ENCODE measurements around the gene CHRM1. TPM values are rescaled to one million over a fixed set of nuclear protein-coding genes. Genes with fewer than 3 reads are reported as not detected.

CHRM1 gene
- total RNA-seq, 1 donor from 2014 or later, result not detected

DNA sequence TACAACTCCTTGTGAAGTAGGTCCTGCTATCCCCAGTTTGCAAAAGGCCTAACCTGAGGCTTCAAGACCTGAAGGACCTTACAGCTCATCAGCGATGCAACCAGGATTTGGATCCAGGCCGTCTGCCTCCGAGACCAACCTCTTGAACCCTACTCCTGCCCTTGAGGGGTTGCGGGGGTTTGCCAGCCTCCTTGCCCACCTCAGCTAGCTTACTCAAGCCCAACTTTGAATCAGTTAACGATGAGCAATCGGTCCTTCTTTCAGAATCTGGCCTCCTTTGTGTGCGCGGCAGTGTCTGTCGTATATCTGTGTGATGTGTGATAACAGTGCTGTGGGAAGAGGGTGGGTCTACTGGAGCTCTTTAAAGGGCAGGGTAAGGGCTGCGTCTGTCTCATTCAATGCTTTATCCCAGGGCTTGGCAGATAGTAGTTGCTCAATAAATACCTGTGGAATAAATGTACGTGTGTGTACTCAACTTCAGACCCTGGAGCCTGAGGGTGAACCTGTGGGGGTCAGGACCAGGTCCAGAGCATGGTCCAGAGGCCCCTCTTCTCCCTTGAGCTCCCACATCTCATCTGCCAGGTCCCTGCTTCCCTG lies 3.2 kb downstream of the CHRM1 start:
- peaks cover 3% of the 10 kb centered on the region for H3K27me3 Mint-ChIP-seq (ENCODE audit: unreplicated experiment)
- H3K9me3 Mint-ChIP-seq (ENCODE audit: unreplicated experiment), result no peaks in the 10 kb centered on the region
- peaks cover 9% of the 10 kb centered on the region for H3K4me1 Mint-ChIP-seq (ENCODE audit: unreplicated experiment)
- peaks cover 8% of the 10 kb centered on the region for H3K36me3 Mint-ChIP-seq (ENCODE audit: low read depth, unreplicated experiment)
- TF ChIP-seq, protein P1, sequence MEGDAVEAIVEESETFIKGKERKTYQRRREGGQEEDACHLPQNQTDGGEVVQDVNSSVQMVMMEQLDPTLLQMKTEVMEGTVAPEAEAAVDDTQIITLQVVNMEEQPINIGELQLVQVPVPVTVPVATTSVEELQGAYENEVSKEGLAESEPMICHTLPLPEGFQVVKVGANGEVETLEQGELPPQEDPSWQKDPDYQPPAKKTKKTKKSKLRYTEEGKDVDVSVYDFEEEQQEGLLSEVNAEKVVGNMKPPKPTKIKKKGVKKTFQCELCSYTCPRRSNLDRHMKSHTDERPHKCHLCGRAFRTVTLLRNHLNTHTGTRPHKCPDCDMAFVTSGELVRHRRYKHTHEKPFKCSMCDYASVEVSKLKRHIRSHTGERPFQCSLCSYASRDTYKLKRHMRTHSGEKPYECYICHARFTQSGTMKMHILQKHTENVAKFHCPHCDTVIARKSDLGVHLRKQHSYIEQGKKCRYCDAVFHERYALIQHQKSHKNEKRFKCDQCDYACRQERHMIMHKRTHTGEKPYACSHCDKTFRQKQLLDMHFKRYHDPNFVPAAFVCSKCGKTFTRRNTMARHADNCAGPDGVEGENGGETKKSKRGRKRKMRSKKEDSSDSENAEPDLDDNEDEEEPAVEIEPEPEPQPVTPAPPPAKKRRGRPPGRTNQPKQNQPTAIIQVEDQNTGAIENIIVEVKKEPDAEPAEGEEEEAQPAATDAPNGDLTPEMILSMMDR (IDR thresholded peaks at IDR 0.05; ENCODE audit: unreplicated experiment), result no peak
- H3K27ac Mint-ChIP-seq (ENCODE audit: unreplicated experiment), result no peak overlapping the region
- no peak for DNase-seq (ENCODE audit: low spot score)
- peak overlapping the region; percentile 23 for H3K4me3 Mint-ChIP-seq (ENCODE audit: unreplicated experiment)

DNA sequence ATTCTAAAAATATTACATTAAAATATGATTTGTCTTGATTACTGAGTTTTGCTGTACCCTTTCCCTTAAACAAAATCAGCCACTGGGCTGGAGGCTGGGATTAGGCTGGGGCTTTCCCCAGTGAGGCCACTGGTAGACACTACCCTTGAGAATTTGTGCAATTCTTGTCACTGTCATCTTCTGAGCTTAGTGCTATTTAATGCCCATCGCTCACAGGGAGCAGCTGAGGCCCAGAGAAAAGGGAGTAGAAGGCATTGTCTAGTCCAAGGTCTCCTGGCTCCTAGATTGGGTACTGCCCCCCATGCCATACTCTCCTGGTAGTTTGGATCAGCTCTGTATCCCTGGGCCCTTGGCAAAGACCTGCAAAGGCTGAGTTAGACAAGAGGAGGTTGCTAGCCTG lies 6.7 kb downstream of the CHRM1 start:
- no peaks in the 10 kb centered on the region for H3K9me3 Mint-ChIP-seq (ENCODE audit: unreplicated experiment)
- H3K36me3 Mint-ChIP-seq (ENCODE audit: low read depth, unreplicated experiment), result no peaks in the 10 kb centered on the region
- no peak for DNase-seq (ENCODE audit: low spot score)
- TF ChIP-seq, protein P1 (IDR thresholded peaks at IDR 0.05; ENCODE audit: unreplicated experiment), result no peak
- no peak overlapping the region for H3K4me3 Mint-ChIP-seq (ENCODE audit: unreplicated experiment)
- peaks cover 2% of the 10 kb centered on the region for H3K27me3 Mint-ChIP-seq (ENCODE audit: unreplicated experiment)
- peaks cover 23% of the 10 kb centered on the region for H3K4me1 Mint-ChIP-seq (ENCODE audit: unreplicated experiment)
- no peak overlapping the region for H3K27ac Mint-ChIP-seq (ENCODE audit: unreplicated experiment)

DNA sequence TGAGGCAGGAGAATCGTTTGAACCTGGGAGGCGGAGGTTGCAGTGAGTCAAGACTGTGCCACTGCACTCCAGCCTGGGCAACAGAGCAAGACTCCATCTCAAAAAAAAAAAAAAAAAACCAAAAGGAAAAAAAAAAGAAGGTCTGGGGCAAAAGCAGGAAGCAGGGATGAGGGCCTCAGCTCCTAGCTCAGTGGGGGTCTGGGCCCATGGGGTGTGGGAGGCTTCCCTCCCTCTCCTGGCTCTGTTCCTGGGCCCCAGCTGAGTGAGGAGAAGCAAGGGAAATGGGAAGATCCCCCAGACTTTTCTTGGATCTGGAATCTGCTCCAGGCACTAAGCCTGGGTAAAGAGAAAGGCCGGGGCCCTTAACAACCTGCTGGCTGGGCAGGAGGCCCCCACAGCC lies 8.9 kb downstream of the CHRM1 start:
- H3K4me1 Mint-ChIP-seq (ENCODE audit: unreplicated experiment), result peaks cover 31% of the 10 kb centered on the region
- no peaks in the 10 kb centered on the region for H3K36me3 Mint-ChIP-seq (ENCODE audit: low read depth, unreplicated experiment)
- no peaks in the 10 kb centered on the region for H3K9me3 Mint-ChIP-seq (ENCODE audit: unreplicated experiment)
- no peak overlapping the region for H3K27ac Mint-ChIP-seq (ENCODE audit: unreplicated experiment)
- peaks cover 2% of the 10 kb centered on the region for H3K27me3 Mint-ChIP-seq (ENCODE audit: unreplicated experiment)
- H3K4me3 Mint-ChIP-seq (ENCODE audit: unreplicated experiment), result no peak overlapping the region
- DNase-seq (ENCODE audit: low spot score), result no peak
- TF ChIP-seq, protein P1 (IDR thresholded peaks at IDR 0.05; ENCODE audit: unreplicated experiment), result no peak

DNA sequence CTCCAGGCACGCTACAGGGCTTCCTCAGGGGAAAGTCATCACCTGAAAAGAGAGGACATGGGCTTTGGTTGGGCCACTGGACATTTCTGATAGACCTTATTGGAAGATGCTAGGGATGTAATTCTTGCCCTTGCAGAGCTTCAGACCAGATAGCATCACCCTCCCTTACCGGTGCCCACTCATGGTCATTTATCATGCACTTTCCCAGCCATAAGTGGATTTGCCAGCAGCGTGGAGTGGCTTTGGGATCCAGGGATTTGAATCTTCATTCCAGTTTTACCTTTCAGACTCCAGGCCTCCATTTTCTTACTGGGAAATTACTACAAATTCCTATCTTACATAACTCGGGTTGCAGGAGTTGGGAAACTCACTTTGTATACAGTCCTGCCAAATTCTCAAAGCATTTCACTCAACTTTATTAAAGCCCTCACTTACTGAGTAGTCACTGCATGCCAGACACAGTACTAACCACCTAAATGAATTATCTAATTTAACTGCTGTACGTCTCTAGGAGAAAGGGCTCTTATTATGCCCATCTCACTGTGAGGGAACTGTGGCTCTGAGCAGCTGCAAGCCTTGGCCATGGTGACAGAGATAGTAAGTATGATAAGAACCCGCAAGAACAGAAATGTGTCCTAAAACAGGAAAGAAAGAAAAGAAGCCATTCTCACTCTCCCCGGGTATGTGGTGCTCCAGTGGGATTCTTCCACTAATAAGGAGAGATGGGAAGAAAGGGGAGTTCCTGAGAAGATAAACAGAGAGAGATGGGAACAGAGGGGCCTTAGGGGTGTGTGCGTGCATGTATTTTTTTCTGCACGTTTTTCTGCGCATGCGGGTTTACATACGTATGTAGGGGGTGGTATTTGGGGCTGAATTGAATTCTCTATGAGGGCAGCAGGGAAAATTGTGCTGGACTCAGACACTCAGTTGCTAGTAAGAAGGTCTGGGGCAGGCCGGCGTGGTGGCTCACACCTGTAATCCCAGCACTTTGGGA lies 9.7 kb downstream of the CHRM1 start:
- TF ChIP-seq, protein P1 (IDR thresholded peaks at IDR 0.05; ENCODE audit: unreplicated experiment), result no peak
- no peak overlapping the region for H3K27ac Mint-ChIP-seq (ENCODE audit: unreplicated experiment)
- no peak for DNase-seq (ENCODE audit: low spot score)
- H3K36me3 Mint-ChIP-seq (ENCODE audit: low read depth, unreplicated experiment), result no peaks in the 10 kb centered on the region
- peaks cover 39% of the 10 kb centered on the region for H3K4me1 Mint-ChIP-seq (ENCODE audit: unreplicated experiment)
- H3K9me3 Mint-ChIP-seq (ENCODE audit: unreplicated experiment), result no peaks in the 10 kb centered on the region
- H3K27me3 Mint-ChIP-seq (ENCODE audit: unreplicated experiment), result peaks cover 2% of the 10 kb centered on the region
- H3K4me3 Mint-ChIP-seq (ENCODE audit: unreplicated experiment), result no peak overlapping the region
